Retinal pigment epithelial cell (primary cell): ENCODE results near the gene LYST.
A peak's percentile ranks its signal among the peaks of the same experiment; 100 is the strongest.
"Not testable (repeated sequence)": the region's sequence is repeated elsewhere in the genome, so short reads cannot be mapped to it uniquely, and the experiment has no call there.

Experiments used
- DNase-seq: peaks from one replicate; pipeline ENCODE4 v3.0.0-alpha.2; 2010; ENCODE audit warnings: low read depth
- H3K4me3 ChIP-seq: 2 replicates; pipeline ENCODE4 v1.5.1; 2011; ENCODE audit warnings: mild to moderate bottlenecking, low read length, control low read depth, moderate library complexity
- TF ChIP-seq, protein P1 (sequence below): conservative IDR thresholded peaks from 2 replicates; pipeline ENCODE4 v1.5.1; 2011; ENCODE audit warnings: low read depth, low read length, control low read depth, inconsistent platforms

Gene LYST, protein sequence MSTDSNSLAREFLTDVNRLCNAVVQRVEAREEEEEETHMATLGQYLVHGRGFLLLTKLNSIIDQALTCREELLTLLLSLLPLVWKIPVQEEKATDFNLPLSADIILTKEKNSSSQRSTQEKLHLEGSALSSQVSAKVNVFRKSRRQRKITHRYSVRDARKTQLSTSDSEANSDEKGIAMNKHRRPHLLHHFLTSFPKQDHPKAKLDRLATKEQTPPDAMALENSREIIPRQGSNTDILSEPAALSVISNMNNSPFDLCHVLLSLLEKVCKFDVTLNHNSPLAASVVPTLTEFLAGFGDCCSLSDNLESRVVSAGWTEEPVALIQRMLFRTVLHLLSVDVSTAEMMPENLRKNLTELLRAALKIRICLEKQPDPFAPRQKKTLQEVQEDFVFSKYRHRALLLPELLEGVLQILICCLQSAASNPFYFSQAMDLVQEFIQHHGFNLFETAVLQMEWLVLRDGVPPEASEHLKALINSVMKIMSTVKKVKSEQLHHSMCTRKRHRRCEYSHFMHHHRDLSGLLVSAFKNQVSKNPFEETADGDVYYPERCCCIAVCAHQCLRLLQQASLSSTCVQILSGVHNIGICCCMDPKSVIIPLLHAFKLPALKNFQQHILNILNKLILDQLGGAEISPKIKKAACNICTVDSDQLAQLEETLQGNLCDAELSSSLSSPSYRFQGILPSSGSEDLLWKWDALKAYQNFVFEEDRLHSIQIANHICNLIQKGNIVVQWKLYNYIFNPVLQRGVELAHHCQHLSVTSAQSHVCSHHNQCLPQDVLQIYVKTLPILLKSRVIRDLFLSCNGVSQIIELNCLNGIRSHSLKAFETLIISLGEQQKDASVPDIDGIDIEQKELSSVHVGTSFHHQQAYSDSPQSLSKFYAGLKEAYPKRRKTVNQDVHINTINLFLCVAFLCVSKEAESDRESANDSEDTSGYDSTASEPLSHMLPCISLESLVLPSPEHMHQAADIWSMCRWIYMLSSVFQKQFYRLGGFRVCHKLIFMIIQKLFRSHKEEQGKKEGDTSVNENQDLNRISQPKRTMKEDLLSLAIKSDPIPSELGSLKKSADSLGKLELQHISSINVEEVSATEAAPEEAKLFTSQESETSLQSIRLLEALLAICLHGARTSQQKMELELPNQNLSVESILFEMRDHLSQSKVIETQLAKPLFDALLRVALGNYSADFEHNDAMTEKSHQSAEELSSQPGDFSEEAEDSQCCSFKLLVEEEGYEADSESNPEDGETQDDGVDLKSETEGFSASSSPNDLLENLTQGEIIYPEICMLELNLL (N-terminal part only)

DNA sequence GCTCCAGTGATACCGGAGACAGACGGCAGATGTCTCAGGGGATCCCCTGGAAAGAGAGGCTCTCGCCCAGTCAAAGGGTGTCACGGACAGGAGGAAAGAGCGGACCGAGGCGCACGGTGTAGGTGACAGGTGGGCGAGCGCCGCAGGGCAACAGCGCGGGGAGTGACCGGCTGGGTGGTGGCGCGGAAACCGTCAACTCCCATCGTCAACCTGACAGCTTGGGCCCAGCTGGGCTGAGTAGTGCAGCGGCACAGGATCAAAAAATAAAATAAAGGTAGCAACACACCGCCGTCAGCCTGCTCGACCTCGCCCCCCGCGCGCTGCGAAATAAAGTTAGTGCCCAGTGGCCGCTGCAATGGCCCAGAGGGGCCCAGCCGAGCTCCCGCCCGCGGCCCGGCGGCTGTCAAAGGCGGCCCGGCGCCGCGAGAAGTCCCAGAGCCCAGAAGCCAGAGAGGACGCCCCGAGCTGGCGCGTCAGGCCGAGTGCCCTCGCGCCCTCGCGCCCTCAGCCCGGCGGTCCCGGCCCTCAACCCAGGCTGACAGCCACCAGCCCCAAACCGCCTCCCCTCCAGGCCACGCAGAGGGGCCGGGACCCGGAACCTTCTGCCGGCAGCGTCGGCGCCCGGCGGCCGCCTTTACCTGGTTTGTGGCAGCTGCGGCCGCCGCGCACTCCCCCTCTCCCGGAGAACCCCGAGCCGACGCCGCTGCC is at the start of gene LYST:
Gene LYST, minus strand, starts transcription at position 702 of the 708 bp plus-strand sequence. CDS start 36,489 bp downstream, outside the sequence.
- no peak for DNase-seq

DNA sequence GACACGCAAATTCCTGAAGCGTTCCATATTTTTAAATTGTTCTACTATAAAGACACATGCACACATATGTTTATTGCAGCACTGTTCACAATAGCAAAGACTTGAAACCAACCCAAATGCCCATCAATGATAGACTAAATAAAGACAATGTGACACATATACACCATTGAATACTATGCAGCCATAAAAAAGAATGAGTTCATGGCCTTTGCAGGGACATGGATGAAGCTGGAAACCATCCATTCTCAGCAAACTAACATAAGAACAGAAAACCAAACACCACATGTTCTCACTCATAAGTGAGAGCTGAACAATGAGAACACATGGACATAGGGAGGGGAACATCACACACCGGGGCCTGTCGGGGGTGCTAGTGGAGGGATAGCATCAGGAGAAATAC is 48.8 kb upstream of the LYST start:
- DNase-seq, H3K4me3 ChIP-seq: not testable (repeated sequence)

More for the DNA sequence above, at the start of gene LYST:
- peak within 1 kb of the TSS; percentile 88 for H3K4me3 ChIP-seq
- TF ChIP-seq, protein P1, sequence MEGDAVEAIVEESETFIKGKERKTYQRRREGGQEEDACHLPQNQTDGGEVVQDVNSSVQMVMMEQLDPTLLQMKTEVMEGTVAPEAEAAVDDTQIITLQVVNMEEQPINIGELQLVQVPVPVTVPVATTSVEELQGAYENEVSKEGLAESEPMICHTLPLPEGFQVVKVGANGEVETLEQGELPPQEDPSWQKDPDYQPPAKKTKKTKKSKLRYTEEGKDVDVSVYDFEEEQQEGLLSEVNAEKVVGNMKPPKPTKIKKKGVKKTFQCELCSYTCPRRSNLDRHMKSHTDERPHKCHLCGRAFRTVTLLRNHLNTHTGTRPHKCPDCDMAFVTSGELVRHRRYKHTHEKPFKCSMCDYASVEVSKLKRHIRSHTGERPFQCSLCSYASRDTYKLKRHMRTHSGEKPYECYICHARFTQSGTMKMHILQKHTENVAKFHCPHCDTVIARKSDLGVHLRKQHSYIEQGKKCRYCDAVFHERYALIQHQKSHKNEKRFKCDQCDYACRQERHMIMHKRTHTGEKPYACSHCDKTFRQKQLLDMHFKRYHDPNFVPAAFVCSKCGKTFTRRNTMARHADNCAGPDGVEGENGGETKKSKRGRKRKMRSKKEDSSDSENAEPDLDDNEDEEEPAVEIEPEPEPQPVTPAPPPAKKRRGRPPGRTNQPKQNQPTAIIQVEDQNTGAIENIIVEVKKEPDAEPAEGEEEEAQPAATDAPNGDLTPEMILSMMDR: peak; percentile 46

DNA sequence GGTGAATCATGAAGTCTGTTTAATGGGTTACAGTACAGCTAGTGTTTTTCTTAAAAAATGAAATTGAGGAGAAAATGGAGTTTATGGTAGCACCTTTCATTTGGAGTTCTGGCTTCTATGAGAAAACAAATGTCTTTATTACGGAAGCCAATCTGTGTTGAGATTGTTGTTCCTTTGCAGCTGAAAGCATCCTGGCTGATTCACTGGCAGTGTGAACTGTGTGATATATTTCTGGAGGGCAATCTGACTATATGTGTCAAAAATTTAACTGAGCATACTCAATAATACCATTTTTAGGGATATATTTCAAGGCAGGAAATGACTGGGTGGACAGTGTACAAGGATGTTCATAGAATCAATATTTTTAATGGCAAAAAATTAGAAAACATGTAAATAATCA is 46.6 kb upstream of the LYST start:
- DNase-seq: no peak
- no peak overlapping the region for H3K4me3 ChIP-seq
- TF ChIP-seq, protein P1: no peak

DNA sequence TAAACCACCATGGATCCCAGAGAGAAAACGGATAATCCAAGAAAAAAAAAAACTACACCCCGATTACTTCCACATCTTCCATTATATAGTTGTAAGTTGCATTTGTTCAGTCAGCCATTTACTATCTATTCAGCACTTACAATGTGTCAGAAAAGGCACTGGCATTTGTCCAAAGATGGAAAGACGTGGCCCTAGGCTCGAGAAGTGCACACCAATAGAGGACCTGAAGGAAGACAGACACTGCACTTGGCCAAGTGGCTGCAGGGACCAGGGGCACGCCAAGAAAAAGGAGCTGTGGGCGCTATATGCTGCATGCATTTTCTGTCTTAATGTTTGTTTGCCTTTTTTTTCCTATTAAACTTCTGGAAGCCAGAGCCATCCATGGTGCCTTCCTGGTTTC is 45.2 kb upstream of the LYST start:
- no peak overlapping the region for H3K4me3 ChIP-seq
- DNase-seq: no peak
- TF ChIP-seq, protein P1: no peak

DNA sequence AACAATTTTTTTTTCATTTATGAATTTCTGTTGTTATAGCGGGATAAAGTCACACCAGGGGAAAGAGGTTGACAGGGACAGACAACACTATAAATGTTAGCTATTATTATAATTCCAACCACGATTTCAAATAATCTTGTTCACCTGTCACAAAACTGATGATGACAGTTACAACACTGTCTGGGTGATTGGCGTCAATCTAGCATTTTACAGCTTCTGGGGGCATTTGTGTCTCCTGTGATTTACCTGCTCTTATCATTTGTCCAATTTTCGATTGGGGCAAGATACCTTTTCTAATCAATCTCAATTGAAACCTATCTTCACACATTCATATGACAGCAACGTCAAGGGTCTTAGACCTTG is 44.6 kb upstream of the LYST start:
- no peak for DNase-seq
- H3K4me3 ChIP-seq: no peak overlapping the region
- TF ChIP-seq, protein P1: no peak

DNA sequence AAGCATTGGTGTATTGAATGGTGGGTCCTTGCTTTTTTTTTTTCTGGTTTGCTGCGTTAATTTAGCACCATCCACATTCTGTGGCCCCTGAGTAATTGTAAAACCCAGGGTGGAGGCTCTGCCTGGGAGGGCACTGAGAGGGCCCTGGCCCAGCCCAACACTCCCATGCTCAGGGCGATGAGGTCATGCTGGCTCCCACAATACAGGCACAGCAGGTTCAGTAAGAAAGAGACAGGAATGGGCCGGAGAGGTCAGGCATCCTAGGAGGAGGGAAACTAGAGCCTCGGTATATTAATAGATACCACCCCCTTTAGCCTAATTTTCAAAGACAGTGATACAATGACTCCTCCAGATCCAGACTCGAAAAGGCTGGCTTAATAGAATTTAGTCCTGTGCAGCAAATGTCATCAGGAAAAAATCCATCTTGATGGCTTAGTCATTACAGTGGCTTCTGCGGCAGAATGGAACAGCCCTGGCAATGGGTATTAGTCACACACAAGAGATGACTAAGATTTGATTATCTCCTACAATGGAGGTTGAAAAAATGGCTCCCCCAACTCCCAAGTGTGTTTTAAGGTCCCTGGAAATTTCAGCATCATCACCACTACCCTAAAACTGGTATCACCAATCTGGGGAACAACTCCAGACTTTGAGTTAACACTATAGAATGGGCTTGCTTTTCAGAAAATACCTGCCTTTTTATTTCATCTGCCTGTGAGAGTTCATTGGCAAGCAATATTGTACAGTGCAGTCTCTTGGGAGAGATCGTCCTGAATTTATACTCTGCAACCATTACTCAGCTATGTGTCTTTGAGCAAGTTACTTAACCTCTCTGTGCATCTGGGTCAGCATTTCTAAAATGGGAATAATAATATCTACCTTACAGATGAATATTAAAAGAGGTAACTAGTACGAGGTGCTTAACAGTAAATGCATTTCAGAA is 43.9 kb upstream of the LYST start:
- H3K4me3 ChIP-seq: no peak overlapping the region
- TF ChIP-seq, protein P1: no peak
- peak; percentile 78 for DNase-seq
